Stimulated activated CD8-positive, alpha-beta memory T cell treated with anti-CD3 and anti-CD28 coated beads, Interleukin-7, amount 100 ng/mL, for 24 hours (primary cell): ENCODE data around the gene TSPEAR.
"Not testable (repeated sequence)": the region's sequence is repeated elsewhere in the genome, so short reads cannot be mapped to it uniquely, and the experiment has no call there.

Experiments
- DNase-seq: peaks from one replicate; pipeline ENCODE4 v3.0.0-alpha.2; 2020; ENCODE audit warnings: low read depth

The TSPEAR gene

GRCh38 chr21:44650973-44651675, 60.2 kb downstream of the TSPEAR start:
- DNase-seq = no peak

- DNase-seq = no peak
Measured at GRCh38 chr21:44650265-44650972, 61.0 kb downstream of the TSPEAR start.

GRCh38 chr21:44649521-44650100, 61.8 kb downstream of the TSPEAR start:
- DNase-seq = no peak

GRCh38 chr21:44648557-44649311, 62.6 kb downstream of the TSPEAR start:
- DNase-seq = no peak

- no peak for DNase-seq
Measured at GRCh38 chr21:44647222-44647552, 64.2 kb downstream of the TSPEAR start.

- not testable (repeated sequence) for DNase-seq
Measured at GRCh38 chr21:44646366-44647221, 64.8 kb downstream of the TSPEAR start, which contains the start of gene KRTAP10-11. KRTAP10-11 (plus strand) TSS chr21:44646414; CDS start chr21:44646459, 45 bp downstream.

GRCh38 chr21:44644878-44645277, 66.5 kb downstream of the TSPEAR start:
- no peak for DNase-seq

GRCh38 chr21:44643741-44644310, 67.5 kb downstream of the TSPEAR start:
- DNase-seq = no peak

- DNase-seq = no peak
Measured at GRCh38 chr21:44640761-44641160, 70.6 kb downstream of the TSPEAR start.

GRCh38 chr21:44639331-44639655, 72.1 kb downstream of the TSPEAR start:
- DNase-seq = no peak

GRCh38 chr21:44638506-44639330, 72.7 kb downstream of the TSPEAR start:
- DNase-seq = not testable (repeated sequence)

- DNase-seq = not testable (repeated sequence)
Measured at GRCh38 chr21:44637851-44638348, 73.5 kb downstream of the TSPEAR start.

GRCh38 chr21:44637018-44637850, 74.1 kb downstream of the TSPEAR start, which contains the start of gene KRTAP10-10:
KRTAP10-10 (plus strand) TSS chr21:44637356; CDS start chr21:44637418, 62 bp downstream.
- no peak for DNase-seq

- no peak for DNase-seq
Measured at GRCh38 chr21:44636209-44637017, 75.0 kb downstream of the TSPEAR start.

- no peak for DNase-seq
Measured at GRCh38 chr21:44632067-44632466, 79.3 kb downstream of the TSPEAR start.

GRCh38 chr21:44630440-44630839, 80.9 kb downstream of the TSPEAR start:
- no peak for DNase-seq

GRCh38 chr21:44628707-44629391, 82.5 kb downstream of the TSPEAR start:
- DNase-seq = no peak

GRCh38 chr21:44627831-44628233, 83.5 kb downstream of the TSPEAR start:
- not testable (repeated sequence) for DNase-seq
